Heart right ventricle (tissue), 16 donors: Measurements from ENCODE around the gene CTXN1. TPM values are rescaled to one million over a fixed set of nuclear protein-coding genes. Genes with fewer than 3 reads are reported as not detected.

Experiments used
- ATAC-seq, 8 donors: fragments of 200-7000 bp; cut with Tn5 transposase; one replicate each; pipeline ENCODE4 v1.9.1; 2020; ENCODE audit warnings: mild to moderate bottlenecking in 8 of 8, moderate library complexity in 8 of 8, moderate number of reproducible peaks in 1 of 8
- DNase-seq, 2 donors: peaks; one replicate each; pipeline ENCODE4 v3.0.0-alpha.2; 2020
- H3K27ac ChIP-seq, 10 donors: fragments of 200-600 bp; sonication (generic) in 2 of 10; one replicate each; pipeline versions ENCODE4 v1.5.0 to v1.8.0; 2020 to 2022; ENCODE audit warnings: mild to moderate bottlenecking in 3 of 10
- H3K27me3 ChIP-seq, 7 donors: fragments of 200-600 bp; one replicate each; pipeline ENCODE4 v1.8.0; 2021 to 2022; ENCODE audit warnings: mild to moderate bottlenecking in 2 of 7
- H3K36me3 ChIP-seq, 9 donors: fragments of 200-600 bp; sonication (generic) in 1 of 9; one replicate each; pipeline versions ENCODE4 v1.5.0 to v1.8.0; 2020 to 2022; ENCODE audit warnings: mild to moderate bottlenecking in 2 of 9
- H3K4me1 ChIP-seq, 9 donors: fragments of 200-600 bp; sonication (generic) in 1 of 9; one replicate each; pipeline versions ENCODE4 v1.5.0 to v1.8.0; 2020 to 2022; ENCODE audit warnings: mild to moderate bottlenecking in 4 of 9
- H3K4me3 ChIP-seq, 10 donors: fragments of 200-600 bp; sonication (generic) in 2 of 10; one replicate each; pipeline versions ENCODE4 v1.5.0 to v1.8.0; 2020 to 2022; ENCODE audit warnings: mild to moderate bottlenecking in 7 of 10, moderate library complexity in 2 of 10
- H3K9me3 ChIP-seq, 11 donors: fragments of 200-600 bp in 10 of 11; sonication (generic) in 2 of 11; one replicate each; pipeline versions ENCODE4 v1.5.0 to v1.8.0; 2013 to 2022; ENCODE audit warnings: mild to moderate bottlenecking in 2 of 11, control low read depth in 1 of 11, moderate library complexity in 1 of 11
- CTCF ChIP-seq, 9 donors: fragments of 200-600 bp; sonication (generic) in 2 of 9; IDR thresholded peaks; one replicate each; pipeline versions ENCODE4 v1.5.0 to v1.8.0; 2021 to 2022; ENCODE audit warnings: antibody characterized with exemption in 9 of 9, mild to moderate bottlenecking in 5 of 9, moderate library complexity in 1 of 9
- WGBS, 2 donors: extraction: QIAGEN DNeasy Blood & Tissue Kit; methylation state at CpG; one replicate each; pipeline ENCODE4 v1.1.7; 2013; ENCODE audit warnings: inconsistent platforms in 1 of 2; 5-methylcytosine and 5-hydroxymethylcytosine counted together
- intact Hi-C, 10 donors: fragments of 100-400 bp; cut with DNase I; formaldehyde crosslinking; loops; one replicate each; pipeline versions ENCODE4 v1.11.1 to v1.14.2; 2022
- polyA plus RNA-seq, 2 donors: library from polyadenylated mRNA; stranded (reverse); fragments of 200-250 nt; gene quantifications; one replicate each; pipeline ENCODE4 v1.2.3, GENCODE V29; 2013
- total RNA-seq, 10 donors: library from RNA; stranded (reverse); fragmentation: NEBNext Ultra II Directional in 3 of 10; extraction: Animal tissue kit (Norgen Biotek cat#: 25700) in 3 of 10; gene quantifications; one replicate each; pipeline versions ENCODE4 v1.2.1 to v1.2.4, GENCODE V29; 2021 to 2023
- donor health status: Arrhythmogenic right ventricular cardiomyopathy.
- donor health status: ischemic (EF 13 %, LVEDD 7.1; RV severe dilation, severe dysfunction).
- donor health status: healthy with polysubstance abuse.
- donor health status: DM: no; HTN: yes; CAD: no.
- donor health status: DM: no; HTN: no; CAD: no.
- donor health status: ischemic (EF 25% LVEDD 6.9; RV normal size, moderate dysfunction).
- donor health status: ischemic (EF 25% LVEDD 5.7; RV mildly dilated, moderate dysfunction).
- donor health status: healthy.
- donor health status: DM: yes; HTN: yes; CAD: no.
- donor health status: Ischemic cardiomyopathy.
- donor health status: ischemic (EF 35%, LVEDD 5.7; RV mildly dilated, moderate dysfunction).
- donor health status: nonischemic (EF 11% LVEDD 7.7; RV severe dilation, severe dysfunction).
- donor health status: DM: yes; HTN: yes; CAD: no.
- donor health status: PGD.
- donor health status: ischemic (EF 29% LVEDD 5.4; RV normal size, mild dysfunction).
- donor health status: nonischemic (EF 23%, LVEDD 6.1; RV moderate dilation, normal function).

The CTXN1 gene
- total and polyA plus RNA-seq, 12 donors: 0.18 to 0.74 (median 0.25) TPM; not detected in 5

- no peak for TF ChIP-seq CTCF (IDR thresholded peaks at IDR 0.05)
- DNase-seq: no peak
- no peaks in the 10 kb centered on the region for H3K4me1 ChIP-seq
- 94 to 95% methylated on average over 3 of the region's 3 CpGs for WGBS, 2 donors
- intact Hi-C loops: no loop called here
- no peak overlapping the region for H3K27ac ChIP-seq
- ATAC-seq: no peak
- no peaks in the 10 kb centered on the region for H3K36me3 ChIP-seq
- no peak overlapping the region for H3K4me3 ChIP-seq
- H3K9me3 ChIP-seq: no peaks in the 10 kb centered on the region
- H3K27me3 ChIP-seq: peaks cover 0 to 6% (median 0%) of the 10 kb centered on the region in 7 donors
Measured at GRCh38 chr19:7881910-7882309, 44.0 kb downstream of the CTXN1 start.

GRCh38 chr19:7879836-7880235, 46.1 kb downstream of the CTXN1 start:
- DNase-seq (no peak), ATAC-seq (peak in 1 of 8 donors; percentile 22)
- Histone ChIP-seq H3K36me3 (no peaks in the 10 kb centered on the region), H3K4me3 (no peak overlapping the region), H3K4me1 (peaks cover 0 to 1% (median 0%) of the 10 kb centered on the region in 9 donors), H3K27me3 (peaks cover 0 to 27% (median 8%) of the 10 kb centered on the region in 7 donors), H3K27ac (no peak overlapping the region), H3K9me3 (no peaks in the 10 kb centered on the region)
- 88 to 89% methylated on average over 19 of the region's 19 CpGs for WGBS, 2 donors
- intact Hi-C loops: no loop called here
- no peak for TF ChIP-seq CTCF (IDR thresholded peaks at IDR 0.05)

DNA sequence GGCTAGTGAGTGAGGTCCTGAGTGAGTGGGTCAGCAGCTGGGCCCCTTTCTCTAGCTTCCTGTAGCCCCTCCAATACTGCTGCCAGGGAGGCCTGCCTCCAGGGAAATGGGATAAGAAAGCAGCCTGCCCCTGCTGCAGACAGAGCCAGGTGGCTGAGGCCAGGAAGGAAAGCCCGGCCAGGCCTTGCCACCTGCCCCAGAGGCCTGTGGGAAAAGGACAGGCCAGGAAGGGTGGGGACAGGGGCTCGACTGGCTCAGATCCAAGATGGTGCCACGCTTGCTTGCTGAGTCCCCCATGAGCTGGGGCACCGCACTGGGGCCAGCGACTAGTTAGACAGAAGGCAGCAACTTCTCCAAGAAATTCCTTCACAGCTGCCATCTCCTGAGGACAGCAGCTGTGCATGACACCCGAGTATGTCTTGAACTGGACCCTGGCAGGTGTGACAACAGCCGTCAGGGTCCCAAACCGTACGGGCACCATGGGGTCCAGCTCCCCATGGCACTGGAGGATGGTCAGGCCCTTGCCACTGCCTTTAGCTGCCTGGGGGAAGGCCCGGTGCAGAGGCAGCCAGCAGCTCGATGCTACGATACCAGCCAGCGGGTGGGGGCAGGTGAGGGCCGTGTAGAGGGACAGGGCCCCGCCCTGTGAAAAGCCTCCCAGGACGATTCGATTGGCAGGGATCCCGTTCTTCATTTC, 46.7 kb downstream of the CTXN1 start:
- peaks cover 0 to 33% (median 13%) of the 10 kb centered on the region in 7 donors for H3K27me3 ChIP-seq
- peaks cover 0 to 6% (median 0%) of the 10 kb centered on the region in 9 donors for H3K4me1 ChIP-seq
- WGBS, 2 donors: 77 to 79% methylated on average over 18 of the region's 18 CpGs
- H3K27ac ChIP-seq: no peak overlapping the region
- ATAC-seq (peak in 1 of 8 donors; percentile 24), DNase-seq (no peak)
- intact Hi-C loops: no loop called here
- no peak for TF ChIP-seq CTCF (IDR thresholded peaks at IDR 0.05)
- H3K4me3 ChIP-seq: no peak overlapping the region
- no peaks in the 10 kb centered on the region for H3K36me3 ChIP-seq
- H3K9me3 ChIP-seq: no peaks in the 10 kb centered on the region

DNA sequence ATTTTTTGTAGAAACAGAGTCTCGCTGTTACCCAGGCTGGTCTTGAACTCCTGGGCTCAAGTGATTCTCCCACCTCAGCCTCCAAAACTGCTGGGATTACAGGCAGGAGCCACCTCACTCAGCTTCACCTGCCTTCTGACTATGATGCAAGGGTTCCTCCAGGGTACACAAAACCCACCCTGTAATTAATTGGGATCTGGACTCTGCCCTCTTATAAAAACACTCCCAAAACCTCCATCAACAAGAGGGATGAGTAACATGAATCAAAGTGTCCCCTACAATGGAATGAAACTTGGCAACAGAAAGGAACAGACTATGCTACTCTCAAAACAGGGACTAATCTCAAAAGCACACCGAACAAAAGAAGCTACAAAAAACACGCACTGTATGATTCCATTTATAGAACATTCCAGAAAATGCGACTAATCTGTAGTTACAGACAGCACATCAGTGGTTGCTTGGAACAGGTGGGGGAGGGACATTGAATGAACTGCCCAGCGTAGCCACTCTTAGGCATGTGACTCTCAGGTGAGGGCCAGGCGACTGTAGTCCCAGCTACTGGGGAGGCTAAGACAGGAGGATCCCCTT, 48.6 kb downstream of the CTXN1 start:
- peaks cover 0 to 20% (median 8%) of the 10 kb centered on the region in 9 donors for H3K4me1 ChIP-seq
- WGBS, 2 donors: 66% methylated on average over 6 of the region's 6 CpGs
- intact Hi-C loops: no loop called here
- H3K4me3 ChIP-seq: no peak overlapping the region
- H3K27ac ChIP-seq: no peak overlapping the region
- no peaks in the 10 kb centered on the region for H3K36me3 ChIP-seq
- DNase-seq (no peak), ATAC-seq (no peak)
- H3K27me3 ChIP-seq: peaks cover 4 to 52% (median 32%) of the 10 kb centered on the region in 7 donors
- H3K9me3 ChIP-seq: no peaks in the 10 kb centered on the region
- TF ChIP-seq CTCF (IDR thresholded peaks at IDR 0.05): no peak
